Ishikawa (cell line): ENCODE results near the gene STATH.

Experiments
- CREB1 ChIP-seq: IDR thresholded peaks from 2 replicates; pipeline ENCODE4 v1.6.1; 2012; ENCODE audit warnings: low read depth
- EP300 ChIP-seq: IDR thresholded peaks from 2 replicates; pipeline ENCODE4 v1.6.1; 2012; ENCODE audit warnings: borderline replicate concordance
- RAD21 ChIP-seq: IDR thresholded peaks from 2 replicates; pipeline ENCODE4 v1.6.1; 2012; ENCODE audit warnings: low read depth
- TAF1 ChIP-seq: IDR thresholded peaks from 2 replicates; pipeline ENCODE4 v1.6.1; 2012; ENCODE audit warnings: low read depth, mild to moderate bottlenecking
- YY1 ChIP-seq: IDR thresholded peaks from 2 replicates; pipeline ENCODE4 v1.6.1; 2012; ENCODE audit warnings: low read depth
- ZBTB7A ChIP-seq: IDR thresholded peaks from 2 replicates; pipeline ENCODE4 v1.6.1; 2012; ENCODE audit warnings: low read depth

- no peak for TF ChIP-seq TAF1
- TF ChIP-seq YY1, result no peak
- no peak for TF ChIP-seq EP300
- TF ChIP-seq RAD21, result no peak
- TF ChIP-seq ZBTB7A, result no peak
- no peak for TF ChIP-seq CREB1
These were observed 11.7 kb upstream of the STATH start for GRCh38 chr4:69984030-69984443.
